ENCODE measurements around the gene C18orf32. TPM values are rescaled to one million over a fixed set of nuclear protein-coding genes. Genes with fewer than 3 reads are reported as not detected.

The C18orf32 gene
- total RNA-seq, 4 donors from 2014 or later, result 10.0 to 50.2 (median 28.1) TPM

- Histone ChIP-seq H3K9me3 (no peaks in the 10 kb centered on the region), H3K36me3 (peaks cover 0 to 32% (median 16%) of the 10 kb centered on the region in 4 donors), H3K27ac (peak overlapping the region; percentile 95 to 99 (median 97)), H3K27me3 (no peaks in the 10 kb centered on the region), H3K4me3 (peak overlapping the region; percentile 55 to 95 (median 70)), H3K4me1 (peaks cover 15 to 47% (median 30%) of the 10 kb centered on the region in 4 donors)
- in situ Hi-C loops (cut with MboI; ENCODE audit: low pct_ligation_motif_present in 1 of 4, low pct_unique_long_range_greater_than_20kb in 1 of 4, low sequenced_read_pairs in 3 of 4) (loop anchor here in 1 of 4 donors (25.0 kb wide), 1 partner anchor 801 kb away; the partner anchor contains the start of genes CXXC1 and MBD1), intact Hi-C loops (cut with DNase I; ENCODE audit: low total_unique reads) (no loop called here)
- DNase-seq, result no peak
- TF ChIP-seq CTCF (IDR thresholded peaks at IDR 0.05), result no peak
- no peak for TF ChIP-seq POLR2AphosphoS5 (IDR thresholded peaks at IDR 0.05)
- TF ChIP-seq POLR2A (IDR thresholded peaks at IDR 0.05), result no peak
- TF ChIP-seq EP300 (IDR thresholded peaks at IDR 0.05; ENCODE audit: low read depth), result no peak
- 11 to 20% methylated on average over 8 of the region's 8 CpGs for WGBS, 2 donors (ENCODE audit: low coverage in 1 of 2)
Observed at GRCh38 chr18:49486134-49486533, 900 bp downstream of the C18orf32 start.

GRCh38 chr18:49483198-49483597 is 3.8 kb downstream of the C18orf32 start:
- TF ChIP-seq EP300 (IDR thresholded peaks at IDR 0.05; ENCODE audit: low read depth) (no peak), POLR2AphosphoS5 (IDR thresholded peaks at IDR 0.05) (no peak), CTCF (IDR thresholded peaks at IDR 0.05) (no peak)
- Histone ChIP-seq H3K36me3 (peaks cover 0 to 26% (median 12%) of the 10 kb centered on the region in 4 donors), H3K9me3 (no peaks in the 10 kb centered on the region), H3K27me3 (no peaks in the 10 kb centered on the region), H3K4me1 (peaks cover 5 to 26% (median 19%) of the 10 kb centered on the region in 4 donors), H3K27ac (no peak overlapping the region), H3K4me3 (no peak overlapping the region)
- intact Hi-C loops (cut with DNase I; ENCODE audit: low total_unique reads), result no loop called here
- no peak for DNase-seq
- in situ Hi-C loops (cut with MboI; ENCODE audit: low pct_ligation_motif_present in 1 of 4, low pct_unique_long_range_greater_than_20kb in 1 of 4, low sequenced_read_pairs in 3 of 4), result loop anchor here in 1 of 4 donors (25.0 kb wide), 1 partner anchor 804 kb away; the partner anchor contains the start of genes CXXC1 and MBD1

GRCh38 chr18:49481907-49482306 is 5.1 kb downstream of the C18orf32 start:
- Histone ChIP-seq H3K36me3 (peaks cover 0 to 26% (median 11%) of the 10 kb centered on the region in 4 donors), H3K4me1 (peaks cover 5 to 17% (median 10%) of the 10 kb centered on the region in 4 donors), H3K9me3 (no peaks in the 10 kb centered on the region), H3K4me3 (no peak overlapping the region), H3K27ac (no peak overlapping the region), H3K27me3 (no peaks in the 10 kb centered on the region)
- TF ChIP-seq CTCF (IDR thresholded peaks at IDR 0.05), result no peak
- no peak for TF ChIP-seq POLR2AphosphoS5 (IDR thresholded peaks at IDR 0.05)
- no peak for TF ChIP-seq POLR2A (IDR thresholded peaks at IDR 0.05)
- TF ChIP-seq EP300 (IDR thresholded peaks at IDR 0.05; ENCODE audit: low read depth), result no peak
- intact Hi-C loops (cut with DNase I; ENCODE audit: low total_unique reads), result no loop called here
- WGBS, 2 donors (ENCODE audit: low coverage in 1 of 2), result 80 to 84% methylated on average over 3 of the region's 3 CpGs
- DNase-seq, result no peak
- in situ Hi-C loops (cut with MboI; ENCODE audit: low pct_ligation_motif_present in 1 of 4, low pct_unique_long_range_greater_than_20kb in 1 of 4, low sequenced_read_pairs in 3 of 4), result loop anchor here in 1 of 4 donors (25.0 kb wide), 1 partner anchor 805 kb away; the partner anchor contains the start of genes CXXC1 and MBD1

- H3K27me3 ChIP-seq, result no peaks in the 10 kb centered on the region
- H3K4me3 ChIP-seq, result no peak overlapping the region
- WGBS, 2 donors (ENCODE audit: low coverage in 1 of 2), result 87% methylated on average over 3 to 4 of the region's 4 CpGs
- no peak for TF ChIP-seq POLR2A (IDR thresholded peaks at IDR 0.05)
- peaks cover 0 to 26% (median 11%) of the 10 kb centered on the region in 4 donors for H3K36me3 ChIP-seq
- H3K4me1 ChIP-seq, result peaks cover 5 to 16% (median 10%) of the 10 kb centered on the region in 4 donors
- H3K27ac ChIP-seq, result no peak overlapping the region
- H3K9me3 ChIP-seq, result no peaks in the 10 kb centered on the region
- no peak for DNase-seq
- in situ Hi-C loops (cut with MboI; ENCODE audit: low pct_ligation_motif_present in 1 of 4, low pct_unique_long_range_greater_than_20kb in 1 of 4, low sequenced_read_pairs in 3 of 4) (loop anchor here in 1 of 4 donors (25.0 kb wide), 1 partner anchor 806 kb away; the partner anchor contains the start of genes CXXC1 and MBD1), intact Hi-C loops (cut with DNase I; ENCODE audit: low total_unique reads) (no loop called here)
Observed at GRCh38 chr18:49481317-49481716, 5.7 kb downstream of the C18orf32 start.

Data from transverse colon (tissue), 4 donors.